HFF-Myc (cell line): ENCODE data around the gene GEMIN4.
"Not testable (repeated sequence)": the region's sequence is repeated elsewhere in the genome, so short reads cannot be mapped to it uniquely, and the experiment has no call there.

Experiments
- DNase-seq: peaks from one replicate; pipeline ENCODE4 v3.0.0-alpha.2; 2011; ENCODE audit warnings: low read depth; ENCODE audit errors: extremely low read depth
- H3K4me3 ChIP-seq: replicated peaks from 2 replicates; pipeline ENCODE4 v1.5.1; 2011; ENCODE audit warnings: low read depth, mild to moderate bottlenecking, control low read depth, low read length
- CTCF ChIP-seq: IDR thresholded peaks from 2 replicates; pipeline ENCODE4 v1.5.1; 2012; ENCODE audit warnings: mild to moderate bottlenecking, low read depth, low read length, control low read depth; ENCODE audit errors: missing control alignments

Gene GEMIN4

GRCh38 chr17:753418-753817 lies 1.4 kb upstream of the GEMIN4 start:
- H3K4me3 ChIP-seq, result no peak overlapping the region
- no peak for TF ChIP-seq CTCF
- DNase-seq, result no peak

- TF ChIP-seq CTCF, result no peak
- peak overlapping the region; percentile 78 for H3K4me3 ChIP-seq
- DNase-seq, result no peak
Measured at GRCh38 chr17:752620-753219, 656 bp upstream of the GEMIN4 start.

GRCh38 chr17:751269-752001 lies 629 bp downstream of the GEMIN4 start:
- peak overlapping the region; percentile 78 for H3K4me3 ChIP-seq
- TF ChIP-seq CTCF, result no peak
- DNase-seq, result no peak

- no peak for DNase-seq
- TF ChIP-seq CTCF, result no peak
- peak overlapping the region; percentile 78 for H3K4me3 ChIP-seq
Measured at GRCh38 chr17:750431-751037, 1.5 kb downstream of the GEMIN4 start.

- DNase-seq, H3K4me3 ChIP-seq: not testable (repeated sequence)
Measured at GRCh38 chr17:749359-749758, 2.7 kb downstream of the GEMIN4 start.

GRCh38 chr17:748604-749003 lies 3.5 kb downstream of the GEMIN4 start:
- DNase-seq, result not testable (repeated sequence)

GRCh38 chr17:746783-747629 lies 5.1 kb downstream of the GEMIN4 start:
- TF ChIP-seq CTCF, result no peak
- no peak for DNase-seq
- no peak overlapping the region for H3K4me3 ChIP-seq

More at GRCh38 chr17:748604-749003, 3.5 kb downstream of the GEMIN4 start:
- not testable (repeated sequence) for H3K4me3 ChIP-seq
